ENCODE measurements around the gene DAZAP2.
"Not testable (repeated sequence)": the region's sequence is repeated elsewhere in the genome, so short reads cannot be mapped to it uniquely, and the experiment has no call there.

The DAZAP2 gene

GRCh38 chr12:51259600-51259999 is 21.0 kb downstream of the DAZAP2 start:
- not testable (repeated sequence) for H3K4me3 ChIP-seq (ENCODE audit: low read length); H3K9ac ChIP-seq (ENCODE audit: low read length); H3K36me3 ChIP-seq (ENCODE audit: control insufficient read depth, insufficient read depth, low read length); H2BK120ac ChIP-seq (ENCODE audit: low read depth, low read length); H3K56ac ChIP-seq (ENCODE audit: low read length); H2AK5ac ChIP-seq (ENCODE audit: low read length); H3K4me2 ChIP-seq (ENCODE audit: low read length); H3K27ac ChIP-seq (ENCODE audit: low read depth, low read length); H2BK15ac ChIP-seq (replicated peaks; ENCODE audit: low read depth); H3K23ac ChIP-seq (ENCODE audit: low read length); H2BK5ac ChIP-seq (ENCODE audit: low read length); H3K79me1 ChIP-seq (ENCODE audit: low read length); H3K79me2 ChIP-seq (ENCODE audit: control insufficient read depth, insufficient read depth, low read length); DNase-seq; H4K8ac ChIP-seq (ENCODE audit: low read depth, low read length); H3K4me1 ChIP-seq (ENCODE audit: control insufficient read depth, low read depth, low read length); H3K18ac ChIP-seq (ENCODE audit: low read length); H4K5ac ChIP-seq (ENCODE audit: low read length); H3K27me3 ChIP-seq (ENCODE audit: insufficient read depth, low read length, poor library complexity); H3K4ac ChIP-seq (ENCODE audit: low read depth, low read length)
- no CpG with 5 or more reads among the region's 1 CpG for WGBS (ENCODE audit: extremely low coverage, insufficient coverage, low lambda C conversion rate)

- Histone ChIP-seq H3K18ac (ENCODE audit: low read length) (no peak overlapping the region), H3K27ac (ENCODE audit: low read depth, low read length) (no peak overlapping the region), H3K56ac (ENCODE audit: low read length) (no peak overlapping the region), H3K23ac (ENCODE audit: low read length) (no peak overlapping the region), H3K36me3 (ENCODE audit: control insufficient read depth, insufficient read depth, low read length) (no peaks in the 10 kb centered on the region), H2BK5ac (ENCODE audit: low read length) (no peak overlapping the region), H3K4me3 (ENCODE audit: low read length) (no peak overlapping the region), H4K5ac (ENCODE audit: low read length) (no peak overlapping the region), H3K79me1 (ENCODE audit: low read length) (no peaks in the 10 kb centered on the region), H3K79me2 (ENCODE audit: control insufficient read depth, insufficient read depth, low read length) (no peaks in the 10 kb centered on the region), H2BK15ac (replicated peaks; ENCODE audit: low read depth) (no peak overlapping the region), H2BK120ac (ENCODE audit: low read depth, low read length) (no peak overlapping the region), H2AK5ac (ENCODE audit: low read length) (no peak overlapping the region), H3K4ac (ENCODE audit: low read depth, low read length) (no peak overlapping the region), H3K9ac (ENCODE audit: low read length) (no peak overlapping the region), H4K8ac (ENCODE audit: low read depth, low read length) (no peak overlapping the region), H3K4me1 (ENCODE audit: control insufficient read depth, low read depth, low read length) (no peaks in the 10 kb centered on the region), H3K4me2 (ENCODE audit: low read length) (no peak overlapping the region), H3K27me3 (ENCODE audit: insufficient read depth, low read length, poor library complexity) (no peaks in the 10 kb centered on the region)
- no CpG with 5 or more reads among the region's 7 CpGs for WGBS (ENCODE audit: extremely low coverage, insufficient coverage, low lambda C conversion rate)
- peak; percentile 76 for DNase-seq
Observed at GRCh38 chr12:51262758-51263177, 24.1 kb downstream of the DAZAP2 start.

- Histone ChIP-seq H3K4ac (ENCODE audit: low read depth, low read length) (no peak overlapping the region), H3K4me1 (ENCODE audit: control insufficient read depth, low read depth, low read length) (no peaks in the 10 kb centered on the region), H2BK120ac (ENCODE audit: low read depth, low read length) (no peak overlapping the region), H3K27ac (ENCODE audit: low read depth, low read length) (no peak overlapping the region), H3K9ac (ENCODE audit: low read length) (no peak overlapping the region), H3K27me3 (ENCODE audit: insufficient read depth, low read length, poor library complexity) (no peaks in the 10 kb centered on the region), H3K79me2 (ENCODE audit: control insufficient read depth, insufficient read depth, low read length) (no peaks in the 10 kb centered on the region), H2AK5ac (ENCODE audit: low read length) (no peak overlapping the region), H2BK15ac (replicated peaks; ENCODE audit: low read depth) (no peak overlapping the region), H3K56ac (ENCODE audit: low read length) (no peak overlapping the region), H3K36me3 (ENCODE audit: control insufficient read depth, insufficient read depth, low read length) (no peaks in the 10 kb centered on the region), H2BK5ac (ENCODE audit: low read length) (no peak overlapping the region), H3K18ac (ENCODE audit: low read length) (no peak overlapping the region), H3K4me3 (ENCODE audit: low read length) (no peak overlapping the region), H4K5ac (ENCODE audit: low read length) (no peak overlapping the region), H3K79me1 (ENCODE audit: low read length) (no peaks in the 10 kb centered on the region), H3K4me2 (ENCODE audit: low read length) (no peak overlapping the region), H4K8ac (ENCODE audit: low read depth, low read length) (no peak overlapping the region), H3K23ac (ENCODE audit: low read length) (no peak overlapping the region)
- WGBS (ENCODE audit: extremely low coverage, insufficient coverage, low lambda C conversion rate), result no CpG with 5 or more reads among the region's 3 CpGs
- DNase-seq, result no peak
Observed at GRCh38 chr12:51263341-51263740, 24.7 kb downstream of the DAZAP2 start.

- Histone ChIP-seq H3K4me2 (ENCODE audit: low read length) (no peak overlapping the region), H2BK15ac (replicated peaks; ENCODE audit: low read depth) (no peak overlapping the region), H4K8ac (ENCODE audit: low read depth, low read length) (no peak overlapping the region), H3K79me2 (ENCODE audit: control insufficient read depth, insufficient read depth, low read length) (no peaks in the 10 kb centered on the region), H2AK5ac (ENCODE audit: low read length) (no peak overlapping the region), H3K23ac (ENCODE audit: low read length) (no peak overlapping the region), H4K5ac (ENCODE audit: low read length) (no peak overlapping the region), H3K9ac (ENCODE audit: low read length) (no peak overlapping the region), H3K27ac (ENCODE audit: low read depth, low read length) (no peak overlapping the region), H3K56ac (ENCODE audit: low read length) (no peak overlapping the region), H3K4ac (ENCODE audit: low read depth, low read length) (no peak overlapping the region), H3K27me3 (ENCODE audit: insufficient read depth, low read length, poor library complexity) (no peaks in the 10 kb centered on the region), H2BK5ac (ENCODE audit: low read length) (no peak overlapping the region), H3K4me3 (ENCODE audit: low read length) (no peak overlapping the region), H3K36me3 (ENCODE audit: control insufficient read depth, insufficient read depth, low read length) (no peaks in the 10 kb centered on the region), H3K4me1 (ENCODE audit: control insufficient read depth, low read depth, low read length) (no peaks in the 10 kb centered on the region), H3K79me1 (ENCODE audit: low read length) (no peaks in the 10 kb centered on the region), H3K18ac (ENCODE audit: low read length) (no peak overlapping the region), H2BK120ac (ENCODE audit: low read depth, low read length) (no peak overlapping the region)
- DNase-seq, result no peak
- WGBS (ENCODE audit: extremely low coverage, insufficient coverage, low lambda C conversion rate), result no CpG with 5 or more reads among the region's 5 CpGs
Observed at GRCh38 chr12:51264297-51264696, 25.7 kb downstream of the DAZAP2 start.

- Histone ChIP-seq H2BK120ac (ENCODE audit: low read depth, low read length) (no peak overlapping the region), H3K56ac (ENCODE audit: low read length) (no peak overlapping the region), H3K23ac (ENCODE audit: low read length) (no peak overlapping the region), H3K27ac (ENCODE audit: low read depth, low read length) (no peak overlapping the region), H3K79me2 (ENCODE audit: control insufficient read depth, insufficient read depth, low read length) (no peaks in the 10 kb centered on the region), H3K4me2 (ENCODE audit: low read length) (no peak overlapping the region), H2AK5ac (ENCODE audit: low read length) (no peak overlapping the region), H3K36me3 (ENCODE audit: control insufficient read depth, insufficient read depth, low read length) (no peaks in the 10 kb centered on the region), H2BK5ac (ENCODE audit: low read length) (no peak overlapping the region), H2BK15ac (replicated peaks; ENCODE audit: low read depth) (no peak overlapping the region), H3K18ac (ENCODE audit: low read length) (no peak overlapping the region), H3K4me1 (ENCODE audit: control insufficient read depth, low read depth, low read length) (no peaks in the 10 kb centered on the region), H4K8ac (ENCODE audit: low read depth, low read length) (no peak overlapping the region), H3K79me1 (ENCODE audit: low read length) (no peaks in the 10 kb centered on the region), H3K27me3 (ENCODE audit: insufficient read depth, low read length, poor library complexity) (no peaks in the 10 kb centered on the region), H4K5ac (ENCODE audit: low read length) (no peak overlapping the region), H3K9ac (ENCODE audit: low read length) (no peak overlapping the region), H3K4ac (ENCODE audit: low read depth, low read length) (no peak overlapping the region), H3K4me3 (ENCODE audit: low read length) (no peak overlapping the region)
- no peak for DNase-seq
Observed at GRCh38 chr12:51265024-51265423, 26.4 kb downstream of the DAZAP2 start.

GRCh38 chr12:51269174-51270066 is 30.8 kb downstream of the DAZAP2 start:
- Histone ChIP-seq H3K4me3 (ENCODE audit: low read length) (no peak overlapping the region), H3K36me3 (ENCODE audit: control insufficient read depth, insufficient read depth, low read length) (no peaks in the 10 kb centered on the region), H3K27ac (ENCODE audit: low read depth, low read length) (no peak overlapping the region), H2BK15ac (replicated peaks; ENCODE audit: low read depth) (peak overlapping the region; percentile 37), H3K56ac (ENCODE audit: low read length) (peak overlapping the region; percentile 88), H2BK5ac (ENCODE audit: low read length) (no peak overlapping the region), H3K18ac (ENCODE audit: low read length) (peak overlapping the region; percentile 95), H3K4me2 (ENCODE audit: low read length) (peak overlapping the region; percentile 53), H3K79me2 (ENCODE audit: control insufficient read depth, insufficient read depth, low read length) (no peaks in the 10 kb centered on the region), H3K23ac (ENCODE audit: low read length) (no peak overlapping the region), H2AK5ac (ENCODE audit: low read length) (no peak overlapping the region), H4K5ac (ENCODE audit: low read length) (no peak overlapping the region), H2BK120ac (ENCODE audit: low read depth, low read length) (peak overlapping the region; percentile 75), H3K9ac (ENCODE audit: low read length) (peak overlapping the region; percentile 56), H3K4ac (ENCODE audit: low read depth, low read length) (peak overlapping the region; percentile 78), H4K8ac (ENCODE audit: low read depth, low read length) (no peak overlapping the region), H3K4me1 (ENCODE audit: control insufficient read depth, low read depth, low read length) (no peaks in the 10 kb centered on the region), H3K27me3 (ENCODE audit: insufficient read depth, low read length, poor library complexity) (no peaks in the 10 kb centered on the region), H3K79me1 (ENCODE audit: low read length) (no peaks in the 10 kb centered on the region)
- WGBS (ENCODE audit: extremely low coverage, insufficient coverage, low lambda C conversion rate), result no CpG with 5 or more reads among the region's 59 CpGs
- DNase-seq, result peak; percentile 91
